GM23248 (cell line): ENCODE data around the gene PPA2. TPM values are rescaled to one million over a fixed set of nuclear protein-coding genes. Genes with fewer than 3 reads are reported as not detected.

ENCODE experiments used
- DNase-seq: peaks from one replicate; pipeline ENCODE4 v3.0.0-alpha.2; 2015
- H2AFZ ChIP-seq: fragments of 200-600 bp; sonication (generic); 2 replicates; pipeline ENCODE4 v1.6.1; 2016; ENCODE audit warnings: antibody characterized with exemption
- H3F3A ChIP-seq: fragments of 200-600 bp; sonication (generic); 2 replicates; pipeline ENCODE4 v1.6.1; 2016; ENCODE audit warnings: mild to moderate bottlenecking, antibody characterized with exemption, mixed run types; ENCODE audit not compliant: insufficient read depth
- H3K27ac ChIP-seq: fragments of 200-600 bp; sonication (generic); 2 replicates; pipeline ENCODE4 v1.5.1; 2016; ENCODE audit warnings: mild to moderate bottlenecking
- H3K27me3 ChIP-seq: fragments of 200-600 bp; sonication (generic); replicated peaks from 2 replicates; pipeline ENCODE4 v1.6.1; 2016; ENCODE audit warnings: mild to moderate bottlenecking; ENCODE audit not compliant: insufficient read depth
- H3K36me3 ChIP-seq: fragments of 200-600 bp; sonication (generic); 2 replicates; pipeline ENCODE4 v1.6.1; 2016; ENCODE audit warnings: low read depth, mild to moderate bottlenecking
- H3K4me1 ChIP-seq: fragments of 200-600 bp; sonication (generic); 2 replicates; pipeline ENCODE4 v1.6.1; 2016; ENCODE audit warnings: mild to moderate bottlenecking; ENCODE audit not compliant: insufficient read depth
- H3K4me2 ChIP-seq: fragments of 200-600 bp; sonication (generic); one replicate; pipeline ENCODE4 v1.6.1; 2016; ENCODE audit warnings: mild to moderate bottlenecking; ENCODE audit not compliant: unreplicated experiment
- H3K4me3 ChIP-seq: fragments of 200-600 bp; sonication (generic); 2 replicates; pipeline ENCODE4 v1.5.1; 2016; ENCODE audit warnings: mild to moderate bottlenecking
- H3K79me2 ChIP-seq: fragments of 200-600 bp; sonication (generic); 2 replicates; pipeline ENCODE4 v1.6.1; 2016; ENCODE audit warnings: mild to moderate bottlenecking; ENCODE audit not compliant: insufficient read depth
- H3K9ac ChIP-seq: fragments of 200-600 bp; sonication (generic); 2 replicates; pipeline ENCODE4 v1.6.1; 2016; ENCODE audit warnings: mild to moderate bottlenecking
- H3K9me2 ChIP-seq: fragments of 200-600 bp; sonication (generic); 2 replicates; pipeline ENCODE4 v1.6.1; 2016; ENCODE audit warnings: mixed run types, mild to moderate bottlenecking, moderate library complexity; ENCODE audit not compliant: insufficient read depth
- H3K9me3 ChIP-seq: fragments of 200-600 bp; sonication (generic); one replicate; pipeline ENCODE4 v1.6.1; 2017; ENCODE audit warnings: low read depth
- H4K20me1 ChIP-seq: fragments of 200-600 bp; sonication (generic); 2 replicates; pipeline ENCODE4 v1.6.0; 2016; ENCODE audit not compliant: insufficient read depth
- EZH2 ChIP-seq: fragments of 200-600 bp; sonication (generic); IDR thresholded peaks from 2 replicates; pipeline ENCODE4 v1.6.1; 2018; ENCODE audit warnings: antibody characterized with exemption, mild to moderate bottlenecking; ENCODE audit not compliant: insufficient read depth, poor library complexity, severe bottlenecking
- EZH2phosphoT487 ChIP-seq: fragments of 200-600 bp; sonication (generic); IDR thresholded peaks from 2 replicates; pipeline ENCODE4 v1.6.1; 2018; ENCODE audit warnings: antibody characterized with exemption, moderate library complexity, mild to moderate bottlenecking, low read depth; ENCODE audit not compliant: insufficient read depth
- WGBS, 2 experiments: methylation state at CpG; one replicate each; pipeline ENCODE4 v1.1.6; 2015 to 2017; ENCODE audit warnings: low lambda C conversion rate in 2 of 2, low coverage in 1 of 2; ENCODE audit errors: missing lambda C conversion rate in 2 of 2; 5-methylcytosine and 5-hydroxymethylcytosine counted together
- in situ Hi-C: fragments of 300-500 bp; cut with MboI; formaldehyde crosslinking; loops from 2 replicates; pipeline ENCODE4 v1.15.0; 2020
- polyA plus RNA-seq: library from polyadenylated mRNA; unstranded; fragments of >200 nt; fragmentation: Nextera tagmentation; extraction: Ambion mirVana; gene quantifications from 2 replicates; pipeline ENCODE4 v1.2.1, GENCODE V29; 2016
- total RNA-seq: library from RNA; depleted of rRNA; stranded (reverse); fragments of >200 nt; shearing (Covaris generic); gene quantifications from 2 replicates; pipeline ENCODE4 v1.2.3, GENCODE V29; 2014; rRNA removed

The PPA2 gene
- 37.5 and 64.9 TPM in 2 replicates for total RNA-seq
- polyA plus RNA-seq, result 114 and 116 TPM in 2 replicates

DNA sequence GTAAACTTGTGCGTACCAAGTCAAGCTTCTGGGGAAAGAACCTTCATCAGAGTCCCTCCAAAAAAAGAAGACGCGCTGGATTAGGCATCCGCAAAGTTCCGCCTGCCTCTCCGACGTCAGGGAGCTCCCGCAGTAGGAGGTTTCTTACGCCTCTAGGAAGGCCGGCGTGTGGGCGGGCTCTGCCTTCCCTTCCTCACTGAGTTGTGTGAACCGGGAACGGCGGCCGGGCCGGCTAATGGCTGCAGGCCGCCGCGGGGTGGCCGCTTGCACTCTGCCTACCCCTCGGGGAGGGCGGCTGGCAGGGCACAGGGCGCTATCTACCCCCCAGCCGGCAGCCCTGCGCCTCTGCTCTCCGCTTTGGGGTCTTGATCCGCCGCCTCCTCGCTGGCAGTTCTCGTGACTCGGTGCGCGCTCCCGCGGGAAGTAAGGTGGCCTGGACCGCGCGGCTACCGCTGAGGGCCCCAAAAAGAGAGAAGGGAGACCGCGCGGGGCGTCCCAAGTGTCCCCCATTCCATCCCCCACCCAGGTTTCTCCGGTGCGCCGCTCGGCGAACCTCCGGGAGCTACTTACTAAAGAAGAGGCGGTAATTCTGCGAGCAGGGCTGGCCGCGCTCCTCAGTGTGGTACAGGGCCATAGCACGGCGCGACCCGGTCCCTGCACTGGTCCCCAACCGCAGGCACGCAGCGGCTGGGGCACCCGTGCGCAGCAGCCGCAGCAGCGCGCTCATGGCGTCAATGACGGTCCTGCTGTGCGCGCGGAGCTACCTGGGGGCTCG lies at the start of gene PPA2:
PPA2 (minus strand) TSS at position 739 of the 775 bp plus-strand sequence; CDS start at position 727, 12 bp downstream.
- Histone ChIP-seq H3F3A (peaks cover 16% of the 10 kb centered on the region; the same call in 1 of the 2 replicates), H2AFZ (peak within 1 kb of the TSS; percentile 97), H3K4me2 (peak within 1 kb of the TSS; percentile 86), H3K9me3 (no peaks in the 10 kb centered on the region), H3K79me2 (peaks cover 41% of the 10 kb centered on the region), H3K36me3 (no peaks in the 10 kb centered on the region), H3K27me3 (no peaks in the 10 kb centered on the region), H3K4me3 (peak within 1 kb of the TSS; percentile 91), H3K27ac (peak within 1 kb of the TSS; percentile 92), H3K9ac (peak within 1 kb of the TSS; percentile 95), H3K4me1 (peaks cover 23% of the 10 kb centered on the region), H4K20me1 (no peaks in the 10 kb centered on the region), H3K9me2 (no peaks in the 10 kb centered on the region)
- peak; percentile 97 for DNase-seq
- in situ Hi-C loops, result no loop called here
- TF ChIP-seq EZH2phosphoT487, result no peak
- TF ChIP-seq EZH2, result no peak
- 0 to 1% methylated on average over 62 to 65 of the region's 72 CpGs for WGBS, 2 experiments

DNA sequence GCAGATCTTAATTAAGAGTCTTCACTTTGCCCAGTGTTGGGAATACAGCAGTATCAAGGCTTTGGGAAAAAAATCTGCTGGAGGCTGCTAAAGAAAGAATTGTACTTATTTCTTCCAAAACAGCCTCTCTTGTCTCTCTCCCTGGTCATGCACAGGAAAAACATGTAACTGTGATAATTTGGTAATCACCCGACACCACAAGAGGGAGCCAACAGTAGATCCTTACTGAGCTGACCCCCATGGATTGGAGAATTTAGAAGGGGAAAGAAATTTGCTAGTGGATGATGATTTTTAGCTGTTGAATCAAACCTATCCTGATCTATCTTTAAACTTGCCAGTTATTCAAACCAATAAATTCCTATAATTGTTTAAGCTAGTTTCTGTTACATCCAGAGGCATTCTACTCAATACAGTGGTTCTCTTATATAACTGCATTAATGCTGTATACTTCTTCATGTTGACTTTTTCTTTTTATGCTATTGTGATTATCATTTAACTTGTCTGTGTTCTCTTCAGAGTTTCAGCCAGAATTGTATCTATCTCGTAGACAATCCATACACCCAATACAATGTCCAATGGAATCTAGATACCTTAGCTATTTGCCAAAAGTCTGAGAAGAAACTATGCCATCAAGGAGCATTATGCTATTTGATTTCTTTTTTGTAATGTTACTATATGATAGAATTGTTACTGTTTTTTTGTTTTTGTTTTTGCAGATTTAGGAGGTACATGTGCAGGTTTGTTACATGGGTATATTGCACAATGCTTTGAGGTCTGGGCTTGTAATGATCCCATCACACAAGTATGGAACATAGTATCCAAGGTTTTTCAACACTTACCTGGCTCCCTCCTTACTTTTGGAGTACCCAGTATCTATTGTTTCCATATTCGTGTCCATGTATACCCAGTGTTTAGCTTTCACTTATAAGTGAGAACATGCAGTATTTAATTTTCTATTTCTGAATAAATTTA lies 47.2 kb upstream of the PPA2 start:
- Histone ChIP-seq H3K79me2 (no peaks in the 10 kb centered on the region), H3F3A (no peaks in the 10 kb centered on the region), H3K4me2 (no peak overlapping the region), H3K9me3 (no peaks in the 10 kb centered on the region), H3K9ac (no peak overlapping the region), H2AFZ (no peak overlapping the region), H3K27ac (no peak overlapping the region), H3K27me3 (peaks cover 11% of the 10 kb centered on the region), H3K4me1 (no peaks in the 10 kb centered on the region), H4K20me1 (no peaks in the 10 kb centered on the region), H3K36me3 (no peaks in the 10 kb centered on the region), H3K9me2 (no peaks in the 10 kb centered on the region), H3K4me3 (no peak overlapping the region)
- 5 to 9% methylated on average over 3 of the region's 3 CpGs for WGBS, 2 experiments
- no peak for TF ChIP-seq EZH2phosphoT487
- no peak for TF ChIP-seq EZH2
- in situ Hi-C loops, result no loop called here
- DNase-seq, result peak; percentile 51

DNA sequence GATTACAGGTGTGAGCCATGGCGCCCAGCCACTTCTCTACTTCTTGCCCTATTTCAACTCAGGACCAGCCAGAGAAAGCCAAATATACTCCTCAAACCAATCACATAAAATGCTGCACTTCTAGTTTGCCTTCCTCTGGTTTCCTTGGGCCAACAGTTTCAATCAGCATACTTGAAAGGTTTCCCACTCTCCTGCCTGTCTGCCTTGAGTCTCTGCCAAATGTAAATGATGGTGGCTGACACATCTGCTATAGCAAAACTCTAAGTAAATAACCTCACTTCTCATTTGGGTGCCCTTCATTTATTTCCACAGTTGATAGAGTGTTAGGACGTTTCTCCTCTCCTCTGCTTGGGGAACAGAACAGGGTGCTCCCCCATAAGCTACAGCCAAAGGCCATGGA lies 36.4 kb upstream of the PPA2 start:
- no peak overlapping the region for H3K27ac ChIP-seq
- no peak overlapping the region for H3K4me2 ChIP-seq
- DNase-seq, result no peak
- H3K27me3 ChIP-seq, result no peaks in the 10 kb centered on the region
- H3K4me1 ChIP-seq, result no peaks in the 10 kb centered on the region
- no peak overlapping the region for H3K4me3 ChIP-seq
- 29 to 33% methylated on average over 2 of the region's 2 CpGs for WGBS, 2 experiments
- TF ChIP-seq EZH2phosphoT487 (no peak), EZH2 (no peak)
- H3K79me2 ChIP-seq, result no peaks in the 10 kb centered on the region
- no peaks in the 10 kb centered on the region for H3F3A ChIP-seq
- no peaks in the 10 kb centered on the region for H3K9me2 ChIP-seq
- H3K9me3 ChIP-seq, result no peaks in the 10 kb centered on the region
- in situ Hi-C loops, result no loop called here
- H4K20me1 ChIP-seq, result no peaks in the 10 kb centered on the region
- H2AFZ ChIP-seq, result no peak overlapping the region
- no peaks in the 10 kb centered on the region for H3K36me3 ChIP-seq
- no peak overlapping the region for H3K9ac ChIP-seq

DNA sequence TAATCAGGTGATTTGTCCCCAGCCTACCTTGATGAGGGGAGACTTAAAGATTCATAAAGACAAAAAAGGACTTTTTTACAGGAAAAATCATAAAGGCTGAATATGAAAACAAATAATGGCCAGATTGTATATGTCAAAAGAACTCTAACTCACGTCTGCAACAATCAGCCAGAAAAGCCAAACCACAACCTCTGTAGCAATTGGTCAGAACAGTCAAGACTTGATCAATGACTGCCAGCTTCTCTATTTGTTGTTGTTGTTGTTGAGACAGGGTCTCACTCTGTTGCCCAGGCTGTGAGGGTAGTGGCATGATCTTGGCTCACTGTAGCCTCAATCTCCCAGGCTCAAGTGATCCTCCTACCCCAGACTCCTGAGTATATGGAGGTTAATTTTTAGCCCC lies 35.9 kb upstream of the PPA2 start:
- DNase-seq, result no peak
- Histone ChIP-seq H3K36me3 (no peaks in the 10 kb centered on the region), H2AFZ (no peak overlapping the region), H3K4me2 (no peak overlapping the region), H3K4me3 (no peak overlapping the region), H3K4me1 (no peaks in the 10 kb centered on the region), H3K9me2 (no peaks in the 10 kb centered on the region), H3K79me2 (no peaks in the 10 kb centered on the region), H3K9me3 (no peaks in the 10 kb centered on the region), H3K9ac (no peak overlapping the region), H3F3A (no peaks in the 10 kb centered on the region), H3K27me3 (no peaks in the 10 kb centered on the region), H3K27ac (no peak overlapping the region), H4K20me1 (no peaks in the 10 kb centered on the region)
- TF ChIP-seq EZH2phosphoT487 (no peak), EZH2 (no peak)
- 0% methylated on average over 1 of the region's 1 CpG for WGBS, 2 experiments
- in situ Hi-C loops, result no loop called here
